ENCODE results near the gene GOLGA8S. TPM values are rescaled to one million over a fixed set of nuclear protein-coding genes. Genes with fewer than 3 reads are reported as not detected.
"Not testable (repeated sequence)": the region's sequence is repeated elsewhere in the genome, so short reads cannot be mapped to it uniquely, and the experiment has no call there.

Gene GOLGA8S
- total and polyA plus RNA-seq, 2 experiments from 2014 or later: 0.05 TPM; not detected in 1

GRCh38 chr15:23411841-23412240, 57.3 kb downstream of the GOLGA8S start (continued):
- TF ChIP-seq CREB1 (CRISPR knock-in tag; IDR thresholded peaks at IDR 0.05; ENCODE audit: low read depth) (no peak), CTCF (conservative IDR thresholded peaks at IDR 0.05; ENCODE audit: low read depth in 2 of 2) (no peak), EZH2phosphoT487 (IDR thresholded peaks at IDR 0.05; ENCODE audit: unreplicated experiment) (no peak), POLR2AphosphoS5 (IDR thresholded peaks at IDR 0.05; ENCODE audit: low read depth) (no peak), ZNF331 (CRISPR knock-in tag; IDR thresholded peaks at IDR 0.05; ENCODE audit: low read depth) (no peak), JUNB (IDR thresholded peaks at IDR 0.05; ENCODE audit: unreplicated experiment) (no peak)

GRCh38 chr15:23412881-23413600, 58.5 kb downstream of the GOLGA8S start:
- not testable (repeated sequence) for H3F3A ChIP-seq (replicated peaks; ENCODE audit: low read depth); DNase-seq (ENCODE audit: low spot score); H4K20me1 ChIP-seq (replicated peaks; ENCODE audit: insufficient read depth); H3K79me2 ChIP-seq (replicated peaks; ENCODE audit: insufficient read depth); H3K36me3 ChIP-seq (ENCODE audit: insufficient read depth); H3K27me3 Mint-ChIP-seq (ENCODE audit: insufficient read depth, low read depth, poor library complexity); H3K4me1 Mint-ChIP-seq; H2AFZ ChIP-seq; H3K27ac Mint-ChIP-seq; H3K4me3 Mint-ChIP-seq; H3K27me3 ChIP-seq (ENCODE audit: insufficient read depth); H3K4me2 ChIP-seq; H3K27ac ChIP-seq (ENCODE audit: low read depth); H3K4me1 ChIP-seq (ENCODE audit: insufficient read depth); H3K4me3 ChIP-seq; ATAC-seq; H3K9me2 ChIP-seq (ENCODE audit: insufficient read depth)
- peaks cover 15% of the 10 kb centered on the region; the same call in 1 of the 3 replicates for H3K36me3 Mint-ChIP-seq (ENCODE audit: low read depth)
- peaks cover 70% of the 10 kb centered on the region for H3K9me3 Mint-ChIP-seq

Small RNA genes lying within 50 kb of the gene (small RNA-seq; reads per million reads assigned to genes)
- gene RN7SL536P (ENCODE audit: low replicate concordance): not detected

Other genes starting within 250 kb of the GOLGA8S start
- not detected in 2 replicates for gene GOLGA6L1, start 217.9 kb upstream of the GOLGA8S start, total RNA-seq (2014; rRNA removed; shearing (Covaris generic))
- gene GOLGA6L1, start 217.9 kb upstream of the GOLGA8S start, polyA plus RNA-seq (2016; fragmentation: Nextera tagmentation; extraction: Ambion mirVana): 0.09 TPM in 1 of 2 replicates, not detected in the other
- not detected in 2 replicates for gene GOLGA6L26, start 20.6 kb upstream of the GOLGA8S start, total RNA-seq (2014; rRNA removed; shearing (Covaris generic))
- not detected in 2 replicates for gene GOLGA6L26, start 20.6 kb upstream of the GOLGA8S start, polyA plus RNA-seq (2016; fragmentation: Nextera tagmentation; extraction: Ambion mirVana)
- not detected in 2 replicates for gene GOLGA6L2, start 92.5 kb downstream of the GOLGA8S start, total RNA-seq (2014; rRNA removed; shearing (Covaris generic))
- gene GOLGA6L2, start 92.5 kb downstream of the GOLGA8S start, polyA plus RNA-seq (2016; fragmentation: Nextera tagmentation; extraction: Ambion mirVana): not detected in 2 replicates
- gene MKRN3, start 210.9 kb downstream of the GOLGA8S start, total RNA-seq (2014; rRNA removed; shearing (Covaris generic)): not detected in 2 replicates
- gene MKRN3, start 210.9 kb downstream of the GOLGA8S start, polyA plus RNA-seq (2016; fragmentation: Nextera tagmentation; extraction: Ambion mirVana): not detected in 2 replicates